ENCODE results near the gene CACNA1H.

Gene CACNA1H

DNA sequence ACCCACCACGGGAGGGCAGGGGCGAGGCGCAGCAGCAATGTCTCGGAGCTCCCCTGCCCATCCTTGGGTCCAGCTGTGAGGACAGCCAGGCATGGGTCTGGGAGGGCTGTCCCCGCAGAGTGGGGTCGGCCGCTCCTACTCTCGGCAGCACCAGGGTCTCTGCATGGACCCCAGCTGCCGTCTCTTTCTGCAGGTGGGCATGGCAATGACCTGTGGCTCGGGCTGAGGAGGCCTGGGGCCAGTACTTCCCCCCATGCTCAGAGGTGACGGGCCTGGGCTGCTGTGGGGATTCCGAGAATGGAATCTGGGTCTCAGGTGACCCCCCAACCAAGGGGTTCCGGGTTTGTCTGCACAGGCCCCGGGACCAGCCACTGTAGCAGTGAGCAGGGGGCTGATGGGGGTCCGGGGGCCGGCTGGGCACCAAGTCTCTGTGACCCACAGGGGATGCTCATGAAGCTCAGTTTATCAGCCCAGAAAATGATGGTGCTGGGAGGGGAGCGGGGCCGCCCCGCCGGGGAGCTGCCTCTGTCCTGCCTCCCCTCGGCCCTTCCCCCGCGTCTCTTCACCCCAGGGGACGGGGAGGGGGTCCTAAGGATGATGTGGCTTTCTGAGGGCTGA, 23.5 kb downstream of the CACNA1H start:
- Histone ChIP-seq H3K27me3 (no peaks in the 10 kb centered on the region), H3K4me3 (ENCODE audit: low read depth, low read length) (no peak overlapping the region), H3K9me3 (no peaks in the 10 kb centered on the region), H3K36me3 (no peaks in the 10 kb centered on the region), H3K4me1 (no peaks in the 10 kb centered on the region)
- DNase-seq = no peak
- TF ChIP-seq, protein P1, sequence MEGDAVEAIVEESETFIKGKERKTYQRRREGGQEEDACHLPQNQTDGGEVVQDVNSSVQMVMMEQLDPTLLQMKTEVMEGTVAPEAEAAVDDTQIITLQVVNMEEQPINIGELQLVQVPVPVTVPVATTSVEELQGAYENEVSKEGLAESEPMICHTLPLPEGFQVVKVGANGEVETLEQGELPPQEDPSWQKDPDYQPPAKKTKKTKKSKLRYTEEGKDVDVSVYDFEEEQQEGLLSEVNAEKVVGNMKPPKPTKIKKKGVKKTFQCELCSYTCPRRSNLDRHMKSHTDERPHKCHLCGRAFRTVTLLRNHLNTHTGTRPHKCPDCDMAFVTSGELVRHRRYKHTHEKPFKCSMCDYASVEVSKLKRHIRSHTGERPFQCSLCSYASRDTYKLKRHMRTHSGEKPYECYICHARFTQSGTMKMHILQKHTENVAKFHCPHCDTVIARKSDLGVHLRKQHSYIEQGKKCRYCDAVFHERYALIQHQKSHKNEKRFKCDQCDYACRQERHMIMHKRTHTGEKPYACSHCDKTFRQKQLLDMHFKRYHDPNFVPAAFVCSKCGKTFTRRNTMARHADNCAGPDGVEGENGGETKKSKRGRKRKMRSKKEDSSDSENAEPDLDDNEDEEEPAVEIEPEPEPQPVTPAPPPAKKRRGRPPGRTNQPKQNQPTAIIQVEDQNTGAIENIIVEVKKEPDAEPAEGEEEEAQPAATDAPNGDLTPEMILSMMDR (IDR thresholded peaks at IDR 0.05; ENCODE audit: low read depth, low read length) = no peak

DNA sequence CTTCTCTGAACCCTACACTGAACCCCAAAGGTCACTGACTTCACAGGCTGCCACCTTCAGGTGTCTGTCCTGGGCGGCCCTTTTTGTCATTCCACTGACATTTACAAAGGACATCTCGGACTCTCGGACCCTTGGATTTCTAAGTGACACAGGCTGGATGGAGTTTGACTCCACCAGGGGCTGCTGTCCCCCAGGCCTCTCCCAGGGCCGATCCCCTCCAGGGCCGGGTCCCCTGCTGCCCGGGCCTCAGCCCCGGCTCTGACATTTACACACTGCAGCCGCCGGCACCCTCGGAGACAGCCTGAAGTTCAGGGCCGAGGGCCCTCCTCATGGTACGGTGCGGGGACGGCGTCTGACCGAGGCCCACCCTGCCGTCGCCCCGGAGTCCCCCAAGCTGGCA, 24.1 kb downstream of the CACNA1H start:
- Histone ChIP-seq H3K4me1 (peaks cover 4% of the 10 kb centered on the region), H3K27me3 (no peaks in the 10 kb centered on the region), H3K4me3 (ENCODE audit: low read depth, low read length) (no peak overlapping the region), H3K36me3 (no peaks in the 10 kb centered on the region), H3K9me3 (no peaks in the 10 kb centered on the region)
- DNase-seq = no peak
- TF ChIP-seq, protein P1 (IDR thresholded peaks at IDR 0.05; ENCODE audit: low read depth, low read length) = no peak

DNA sequence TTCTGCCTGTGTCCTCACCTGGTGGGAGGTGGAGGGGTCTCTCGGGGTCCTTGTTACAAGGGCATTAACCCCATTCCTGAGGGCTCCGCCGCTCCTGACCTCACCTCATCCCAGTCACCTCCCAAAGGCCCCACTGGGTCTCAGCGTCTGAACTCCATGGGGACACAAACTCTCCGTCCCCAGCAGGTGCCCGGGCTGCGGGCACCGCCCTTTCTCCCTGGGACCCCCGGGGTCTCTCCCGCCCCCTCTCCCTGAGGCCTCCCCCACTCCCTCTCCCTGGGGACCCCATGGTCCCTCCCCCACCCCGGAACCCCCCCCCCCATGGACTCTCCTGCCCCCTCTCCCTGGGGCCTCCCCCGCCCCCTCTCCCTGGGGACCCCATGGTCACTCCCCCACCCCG, 24.8 kb downstream of the CACNA1H start:
- Histone ChIP-seq H3K4me3 (ENCODE audit: low read depth, low read length) (no peak overlapping the region), H3K27me3 (no peaks in the 10 kb centered on the region), H3K9me3 (no peaks in the 10 kb centered on the region), H3K4me1 (peaks cover 5% of the 10 kb centered on the region), H3K36me3 (no peaks in the 10 kb centered on the region)
- DNase-seq = no peak
- TF ChIP-seq, protein P1 (IDR thresholded peaks at IDR 0.05; ENCODE audit: low read depth, low read length) = no peak

DNA sequence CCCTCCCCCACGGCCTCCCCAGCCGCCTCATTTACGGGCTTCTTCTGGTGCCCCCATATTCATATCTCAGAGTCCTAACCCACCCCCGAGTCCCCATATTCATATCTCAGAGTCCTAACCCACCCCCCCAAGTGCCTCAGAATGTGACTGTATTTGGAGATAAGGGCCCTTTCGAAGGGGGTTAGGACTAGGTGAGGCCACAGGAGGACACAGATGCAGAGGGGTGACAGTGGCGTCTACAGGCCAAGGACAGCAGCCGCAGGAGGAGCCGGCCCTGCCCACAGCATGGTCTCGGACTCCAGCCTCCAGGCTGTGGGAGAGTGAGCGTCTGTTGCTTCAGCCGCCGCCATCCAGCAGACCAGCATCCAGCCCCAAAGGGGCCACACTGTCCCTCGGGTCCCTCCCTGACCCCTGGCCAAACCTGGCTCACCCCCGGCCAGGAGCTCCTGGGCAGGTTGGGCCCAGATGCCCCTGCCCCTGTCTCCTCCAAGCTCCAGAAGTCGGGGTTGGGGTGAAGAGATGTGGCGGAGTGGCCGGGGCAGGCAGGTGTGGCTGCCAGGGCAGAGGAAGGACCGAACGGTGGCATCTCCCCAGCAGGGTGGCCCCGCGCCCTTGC, 25.5 kb downstream of the CACNA1H start:
- peaks cover 9% of the 10 kb centered on the region for H3K4me1 ChIP-seq

DNA sequence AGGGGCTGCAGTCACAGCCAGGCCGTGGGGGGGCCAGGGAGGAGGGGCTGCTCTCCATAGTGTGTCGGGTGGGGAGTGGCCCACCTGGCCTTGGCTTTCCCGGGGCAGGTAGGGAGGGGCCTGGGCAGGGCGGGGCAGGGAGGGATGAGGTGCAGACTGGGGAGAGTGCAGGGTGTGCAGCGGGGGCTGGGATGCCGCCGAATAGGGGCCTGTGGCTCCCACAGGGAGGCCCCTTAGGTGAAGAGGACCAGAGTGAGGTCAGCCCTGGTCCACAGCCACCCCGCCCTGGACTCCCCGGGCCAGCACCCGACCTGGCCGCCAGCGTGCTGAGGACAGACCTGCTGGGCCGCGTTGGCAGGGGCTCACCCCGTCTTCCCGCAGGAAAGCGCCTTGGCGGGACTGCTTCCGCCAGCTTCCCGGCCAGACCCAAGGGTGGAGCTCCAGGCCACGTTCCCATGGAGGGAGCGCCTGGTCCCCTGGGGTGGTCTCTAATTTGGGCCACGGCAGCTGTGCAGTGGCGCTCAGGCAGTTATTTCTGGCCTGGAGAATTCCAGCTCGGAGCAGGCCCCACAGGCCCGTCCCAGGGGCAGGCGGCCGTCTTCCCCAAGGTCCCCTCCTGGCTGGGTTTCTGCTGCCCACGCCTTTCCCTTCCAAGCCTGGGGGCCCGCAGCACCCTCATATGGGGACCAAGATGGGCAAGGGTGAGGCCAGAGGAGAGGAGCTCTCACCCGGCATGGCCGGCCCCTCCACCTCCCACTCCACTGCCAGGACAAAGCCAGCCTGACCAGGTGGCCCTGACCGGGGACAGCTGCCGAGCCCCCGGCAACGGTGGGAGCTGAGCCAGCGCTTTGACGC, 27.9 kb downstream of the CACNA1H start:
- Histone ChIP-seq H3K9me3 (no peaks in the 10 kb centered on the region; the same call in 1 of the 2 replicates), H3K36me3 (no peaks in the 10 kb centered on the region), H3K27me3 (no peaks in the 10 kb centered on the region), H3K4me1 (peaks cover 13% of the 10 kb centered on the region), H3K4me3 (ENCODE audit: low read depth, low read length) (no peak overlapping the region)
- peak; percentile 39 for DNase-seq
- TF ChIP-seq, protein P1 (IDR thresholded peaks at IDR 0.05; ENCODE audit: low read depth, low read length) = no peak

More for the DNA sequence above, 25.5 kb downstream of the CACNA1H start:
- Histone ChIP-seq H3K27me3 (no peaks in the 10 kb centered on the region), H3K4me3 (ENCODE audit: low read depth, low read length) (no peak overlapping the region), H3K9me3 (no peaks in the 10 kb centered on the region), H3K36me3 (no peaks in the 10 kb centered on the region)
- TF ChIP-seq, protein P1 (IDR thresholded peaks at IDR 0.05; ENCODE audit: low read depth, low read length) = no peak
- no peak for DNase-seq

All from BE2C (cell line).